Endothelial cell (in vitro differentiated cells): ENCODE results near the gene MRPS18B. TPM values are rescaled to one million over a fixed set of nuclear protein-coding genes. Genes with fewer than 3 reads are reported as not detected.

Source experiments
- DNase-seq: peaks from one replicate; pipeline ENCODE4 v3.0.0; 2021; ENCODE audit warnings: low spot score
- H3K27ac Mint-ChIP-seq: one replicate; pipeline ENCODE4 v1.8.0; 2021; ENCODE audit warnings: mixed read lengths, inconsistent platforms; ENCODE audit not compliant: unreplicated experiment
- H3K27me3 Mint-ChIP-seq: one replicate; pipeline ENCODE4 v1.8.0; 2021; ENCODE audit warnings: mild to moderate bottlenecking, moderate library complexity, mixed read lengths, inconsistent platforms; ENCODE audit not compliant: unreplicated experiment
- H3K36me3 Mint-ChIP-seq: one replicate; pipeline ENCODE4 v1.8.0; 2021; ENCODE audit warnings: mild to moderate bottlenecking, low read depth, mixed read lengths, inconsistent platforms; ENCODE audit not compliant: unreplicated experiment
- H3K4me1 Mint-ChIP-seq: one replicate; pipeline ENCODE4 v1.8.0; 2021; ENCODE audit warnings: mild to moderate bottlenecking, mixed read lengths, inconsistent platforms; ENCODE audit not compliant: unreplicated experiment
- H3K4me3 Mint-ChIP-seq: one replicate; pipeline ENCODE4 v1.8.0; 2021; ENCODE audit warnings: mild to moderate bottlenecking, mixed read lengths, inconsistent platforms; ENCODE audit not compliant: unreplicated experiment
- H3K9me3 Mint-ChIP-seq: one replicate; pipeline ENCODE4 v1.8.0; 2021; ENCODE audit warnings: mixed read lengths, inconsistent platforms; ENCODE audit not compliant: unreplicated experiment
- total RNA-seq: library from RNA; stranded (reverse); fragmentation: NEBNext Ultra II Directional; extraction: Animal tissue kit (Norgen Biotek cat#: 25700); gene quantifications from one replicate; pipeline ENCODE4 v1.2.1, GENCODE V29; 2021; ENCODE audit not compliant: unreplicated experiment
- TF ChIP-seq, protein P1 (sequence below): fragments of 200-600 bp; sonication (generic); IDR thresholded peaks from one replicate; pipeline ENCODE4 v1.5.0; 2021; ENCODE audit warnings: antibody characterized with exemption; ENCODE audit not compliant: unreplicated experiment

MRPS18B gene
- total RNA-seq, 1 donor from 2014 or later, result 39.8 TPM

DNA sequence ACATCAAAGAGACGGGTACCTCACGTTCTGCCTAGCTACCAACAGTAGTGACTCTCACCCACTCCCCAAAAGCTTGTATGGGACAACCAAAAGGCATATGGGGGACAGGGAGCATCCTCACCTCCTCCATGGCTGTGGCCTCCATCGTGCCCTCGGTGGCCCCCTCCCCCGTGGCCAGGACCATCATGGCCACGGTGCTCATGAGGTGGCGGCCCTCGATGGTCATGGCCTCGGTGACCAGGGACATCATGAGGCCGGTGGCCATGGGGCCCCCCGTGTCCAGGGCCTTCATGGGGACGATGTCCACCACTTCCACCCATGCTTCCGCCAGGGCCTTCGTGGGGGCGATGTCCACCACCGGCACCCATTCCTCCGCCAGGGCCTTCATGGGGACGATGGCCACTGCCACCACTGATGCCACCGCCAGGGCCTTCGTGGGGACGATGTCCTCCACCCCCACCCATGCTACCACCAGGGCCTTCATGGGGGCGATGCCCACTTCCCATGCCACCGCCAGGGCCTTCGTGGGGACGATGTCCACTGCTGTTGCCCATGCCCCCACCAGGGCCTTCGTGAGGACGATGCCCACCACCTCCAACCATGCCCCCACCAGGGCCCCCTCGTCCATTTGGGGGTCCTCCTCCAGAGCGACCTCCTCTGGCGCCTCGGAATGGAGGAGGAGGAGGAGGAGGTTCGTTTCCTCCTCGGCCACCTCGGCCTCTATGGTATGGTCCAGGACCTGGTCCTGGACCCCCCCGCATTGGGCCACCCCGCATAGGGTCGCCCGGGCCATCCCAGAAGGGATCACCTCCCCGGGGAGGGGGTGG, 15.6 kb upstream of the MRPS18B start:
- H3K4me1 Mint-ChIP-seq, result peaks cover 44% of the 10 kb centered on the region
- no peak for DNase-seq
- TF ChIP-seq, protein P1, sequence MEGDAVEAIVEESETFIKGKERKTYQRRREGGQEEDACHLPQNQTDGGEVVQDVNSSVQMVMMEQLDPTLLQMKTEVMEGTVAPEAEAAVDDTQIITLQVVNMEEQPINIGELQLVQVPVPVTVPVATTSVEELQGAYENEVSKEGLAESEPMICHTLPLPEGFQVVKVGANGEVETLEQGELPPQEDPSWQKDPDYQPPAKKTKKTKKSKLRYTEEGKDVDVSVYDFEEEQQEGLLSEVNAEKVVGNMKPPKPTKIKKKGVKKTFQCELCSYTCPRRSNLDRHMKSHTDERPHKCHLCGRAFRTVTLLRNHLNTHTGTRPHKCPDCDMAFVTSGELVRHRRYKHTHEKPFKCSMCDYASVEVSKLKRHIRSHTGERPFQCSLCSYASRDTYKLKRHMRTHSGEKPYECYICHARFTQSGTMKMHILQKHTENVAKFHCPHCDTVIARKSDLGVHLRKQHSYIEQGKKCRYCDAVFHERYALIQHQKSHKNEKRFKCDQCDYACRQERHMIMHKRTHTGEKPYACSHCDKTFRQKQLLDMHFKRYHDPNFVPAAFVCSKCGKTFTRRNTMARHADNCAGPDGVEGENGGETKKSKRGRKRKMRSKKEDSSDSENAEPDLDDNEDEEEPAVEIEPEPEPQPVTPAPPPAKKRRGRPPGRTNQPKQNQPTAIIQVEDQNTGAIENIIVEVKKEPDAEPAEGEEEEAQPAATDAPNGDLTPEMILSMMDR, result no peak
- H3K9me3 Mint-ChIP-seq, result no peaks in the 10 kb centered on the region
- H3K27ac Mint-ChIP-seq, result peak overlapping the region; percentile 30
- peaks cover 21% of the 10 kb centered on the region for H3K27me3 Mint-ChIP-seq
- H3K36me3 Mint-ChIP-seq, result peaks cover 51% of the 10 kb centered on the region
- no peak overlapping the region for H3K4me3 Mint-ChIP-seq

DNA sequence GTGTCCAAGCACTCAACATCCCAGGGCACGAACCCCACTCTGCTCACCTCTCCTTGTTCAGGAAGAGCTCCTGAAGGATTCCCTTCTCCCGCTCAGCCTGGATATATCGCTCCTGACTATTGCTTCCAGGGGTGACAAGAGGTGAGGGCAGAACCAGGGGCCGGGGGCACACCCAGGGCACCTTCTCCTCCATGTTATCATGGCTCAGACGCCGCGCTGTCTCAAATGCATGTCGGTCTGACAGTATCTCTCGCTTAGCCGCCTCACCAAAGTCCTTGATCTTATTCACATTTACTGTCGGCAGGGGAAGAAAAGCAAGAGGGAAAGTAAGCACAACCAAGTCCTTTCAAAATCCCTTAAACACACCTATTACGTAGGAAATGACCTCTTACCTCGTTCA, 13.7 kb upstream of the MRPS18B start:
- H3K36me3 Mint-ChIP-seq, result peaks cover 62% of the 10 kb centered on the region
- peaks cover 14% of the 10 kb centered on the region for H3K27me3 Mint-ChIP-seq

DNA sequence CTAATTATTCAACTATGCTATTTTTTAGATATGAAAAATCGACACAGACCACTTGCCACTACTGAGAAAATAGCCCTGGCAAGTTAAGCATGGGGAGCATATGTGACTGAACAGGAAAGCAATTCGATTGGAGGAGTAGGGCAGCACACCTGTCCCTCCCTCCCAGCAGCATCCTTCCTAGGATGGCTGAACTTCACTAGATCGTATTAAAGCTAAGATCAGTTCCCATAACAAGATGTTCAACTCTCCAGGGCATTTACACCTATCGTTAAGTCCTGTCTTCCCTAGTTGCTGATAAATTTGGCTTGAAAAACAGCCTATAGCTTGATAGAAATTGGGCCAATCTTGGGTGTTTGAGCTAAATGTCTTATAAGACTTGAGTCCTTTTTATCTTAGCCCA, 7.6 kb upstream of the MRPS18B start:
- Mint-ChIP-seq H3K27ac (no peak overlapping the region), H3K9me3 (no peaks in the 10 kb centered on the region), H3K36me3 (peaks cover 36% of the 10 kb centered on the region), H3K27me3 (peaks cover under 1% of the 10 kb centered on the region), H3K4me1 (peaks cover 26% of the 10 kb centered on the region), H3K4me3 (no peak overlapping the region)
- TF ChIP-seq, protein P1, result no peak
- no peak for DNase-seq

More for the DNA sequence above, 13.7 kb upstream of the MRPS18B start:
- no peak for DNase-seq
- TF ChIP-seq, protein P1, result no peak
- H3K4me3 Mint-ChIP-seq, result peak overlapping the region; percentile 60
- no peaks in the 10 kb centered on the region for H3K9me3 Mint-ChIP-seq
- peak overlapping the region; percentile 81 for H3K27ac Mint-ChIP-seq
- peaks cover 44% of the 10 kb centered on the region for H3K4me1 Mint-ChIP-seq

GRCh38 chr6:30611150-30611855, 6.3 kb upstream of the MRPS18B start:
- peak overlapping the region; percentile 49 for H3K27ac Mint-ChIP-seq
- peaks cover 40% of the 10 kb centered on the region for H3K36me3 Mint-ChIP-seq
- H3K4me1 Mint-ChIP-seq, result peaks cover 31% of the 10 kb centered on the region
- TF ChIP-seq, protein P1, result no peak
- no peaks in the 10 kb centered on the region for H3K9me3 Mint-ChIP-seq
- DNase-seq, result no peak
- peaks cover 12% of the 10 kb centered on the region for H3K27me3 Mint-ChIP-seq
- no peak overlapping the region for H3K4me3 Mint-ChIP-seq

DNA sequence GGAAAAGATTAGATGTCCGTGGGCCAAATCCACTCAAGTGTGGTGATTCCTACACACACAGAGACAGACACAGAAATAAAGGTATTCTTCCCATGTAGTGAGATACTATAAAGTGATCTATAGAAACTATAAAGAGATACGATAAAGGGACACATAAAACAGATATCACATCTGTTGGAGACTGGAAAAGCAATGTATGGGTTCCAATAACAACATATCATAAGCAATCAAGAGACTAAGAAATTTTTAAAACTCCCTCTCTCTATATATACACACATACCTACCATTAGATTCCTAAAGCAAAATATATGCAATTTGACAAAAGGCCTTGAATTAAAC, 5.8 kb upstream of the MRPS18B start:
- Mint-ChIP-seq H3K27me3 (peaks cover 14% of the 10 kb centered on the region), H3K4me1 (peaks cover 31% of the 10 kb centered on the region), H3K9me3 (no peaks in the 10 kb centered on the region), H3K4me3 (no peak overlapping the region), H3K27ac (peak overlapping the region; percentile 49), H3K36me3 (peaks cover 40% of the 10 kb centered on the region)
- DNase-seq, result no peak
- TF ChIP-seq, protein P1, result no peak
